ENCODE measurements around the gene TMEM11.

DNA sequence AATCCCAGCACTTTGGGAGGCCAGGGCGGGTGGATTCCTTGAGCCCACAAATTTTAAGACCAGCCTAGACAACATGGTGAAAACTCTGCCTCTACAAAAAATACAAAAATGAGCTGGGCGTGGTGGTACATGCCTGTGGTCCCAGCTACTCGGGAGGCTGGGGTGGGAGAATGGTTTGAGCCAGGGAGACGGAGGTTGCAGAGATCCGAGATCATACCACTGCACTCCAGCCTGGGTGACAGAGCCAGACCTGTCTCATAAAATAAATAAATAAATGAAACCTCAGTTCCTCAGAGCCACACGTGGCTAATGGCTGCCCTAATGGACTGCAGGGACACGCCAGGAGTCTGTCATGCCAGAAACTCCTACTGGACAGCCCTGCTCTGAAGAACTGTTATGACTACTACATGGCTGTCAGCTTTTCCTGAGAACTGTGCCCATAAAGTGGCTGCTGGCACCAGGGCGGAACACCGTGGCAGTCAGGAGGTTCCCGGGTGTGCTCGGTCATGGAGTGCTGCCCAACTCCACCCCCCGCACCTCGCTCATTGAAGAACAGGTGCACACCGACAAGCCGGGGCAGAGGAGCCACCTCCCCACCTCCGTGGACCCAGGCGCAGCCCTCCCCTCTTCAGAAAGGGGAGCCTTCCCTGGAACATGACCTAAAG is 4.3 kb downstream of the TMEM11 start:
- TF ChIP-seq, protein P1, sequence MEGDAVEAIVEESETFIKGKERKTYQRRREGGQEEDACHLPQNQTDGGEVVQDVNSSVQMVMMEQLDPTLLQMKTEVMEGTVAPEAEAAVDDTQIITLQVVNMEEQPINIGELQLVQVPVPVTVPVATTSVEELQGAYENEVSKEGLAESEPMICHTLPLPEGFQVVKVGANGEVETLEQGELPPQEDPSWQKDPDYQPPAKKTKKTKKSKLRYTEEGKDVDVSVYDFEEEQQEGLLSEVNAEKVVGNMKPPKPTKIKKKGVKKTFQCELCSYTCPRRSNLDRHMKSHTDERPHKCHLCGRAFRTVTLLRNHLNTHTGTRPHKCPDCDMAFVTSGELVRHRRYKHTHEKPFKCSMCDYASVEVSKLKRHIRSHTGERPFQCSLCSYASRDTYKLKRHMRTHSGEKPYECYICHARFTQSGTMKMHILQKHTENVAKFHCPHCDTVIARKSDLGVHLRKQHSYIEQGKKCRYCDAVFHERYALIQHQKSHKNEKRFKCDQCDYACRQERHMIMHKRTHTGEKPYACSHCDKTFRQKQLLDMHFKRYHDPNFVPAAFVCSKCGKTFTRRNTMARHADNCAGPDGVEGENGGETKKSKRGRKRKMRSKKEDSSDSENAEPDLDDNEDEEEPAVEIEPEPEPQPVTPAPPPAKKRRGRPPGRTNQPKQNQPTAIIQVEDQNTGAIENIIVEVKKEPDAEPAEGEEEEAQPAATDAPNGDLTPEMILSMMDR (IDR thresholded peaks at IDR 0.05) = no peak
- TF ChIP-seq POLR2A (IDR thresholded peaks at IDR 0.05) = no peak
- no peak for TF ChIP-seq POLR2AphosphoS5 (IDR thresholded peaks at IDR 0.05)
- no peak for TF ChIP-seq EP300 (IDR thresholded peaks at IDR 0.05)
